GM12872 (cell line): Measurements from ENCODE around the gene LMTK3.

ENCODE experiments used
- TF ChIP-seq, protein P1 (sequence below): IDR thresholded peaks from 3 replicates; pipeline ENCODE4 v1.5.1; 2011; ENCODE audit warnings: low read depth, mild to moderate bottlenecking, low read length, moderate library complexity; ENCODE audit not compliant: insufficient read depth

LMTK3 gene

GRCh38 chr19:48466561-48467325 lies 44.9 kb downstream of the LMTK3 start:
- TF ChIP-seq, protein P1, sequence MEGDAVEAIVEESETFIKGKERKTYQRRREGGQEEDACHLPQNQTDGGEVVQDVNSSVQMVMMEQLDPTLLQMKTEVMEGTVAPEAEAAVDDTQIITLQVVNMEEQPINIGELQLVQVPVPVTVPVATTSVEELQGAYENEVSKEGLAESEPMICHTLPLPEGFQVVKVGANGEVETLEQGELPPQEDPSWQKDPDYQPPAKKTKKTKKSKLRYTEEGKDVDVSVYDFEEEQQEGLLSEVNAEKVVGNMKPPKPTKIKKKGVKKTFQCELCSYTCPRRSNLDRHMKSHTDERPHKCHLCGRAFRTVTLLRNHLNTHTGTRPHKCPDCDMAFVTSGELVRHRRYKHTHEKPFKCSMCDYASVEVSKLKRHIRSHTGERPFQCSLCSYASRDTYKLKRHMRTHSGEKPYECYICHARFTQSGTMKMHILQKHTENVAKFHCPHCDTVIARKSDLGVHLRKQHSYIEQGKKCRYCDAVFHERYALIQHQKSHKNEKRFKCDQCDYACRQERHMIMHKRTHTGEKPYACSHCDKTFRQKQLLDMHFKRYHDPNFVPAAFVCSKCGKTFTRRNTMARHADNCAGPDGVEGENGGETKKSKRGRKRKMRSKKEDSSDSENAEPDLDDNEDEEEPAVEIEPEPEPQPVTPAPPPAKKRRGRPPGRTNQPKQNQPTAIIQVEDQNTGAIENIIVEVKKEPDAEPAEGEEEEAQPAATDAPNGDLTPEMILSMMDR = no peak

DNA sequence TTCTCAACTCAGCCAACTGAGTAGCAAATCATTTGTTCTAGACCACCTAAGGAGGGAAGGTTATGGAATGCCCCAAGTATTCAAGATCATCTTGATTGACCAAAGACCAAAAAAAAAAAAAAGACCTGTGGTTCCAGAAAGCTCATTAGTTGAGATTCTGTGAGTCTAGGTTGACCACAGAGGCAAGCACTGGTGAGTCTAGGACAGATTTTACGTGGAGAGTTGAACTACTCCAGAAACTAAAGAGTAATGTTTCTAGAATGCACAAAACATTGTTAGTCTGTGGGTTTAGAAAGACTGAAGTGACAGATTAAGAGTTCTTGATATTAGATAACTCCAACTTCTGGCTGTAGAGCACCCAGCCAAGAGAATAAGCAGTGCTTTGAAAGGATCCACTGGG lies 46.4 kb downstream of the LMTK3 start:
- TF ChIP-seq, protein P1 = no peak

DNA sequence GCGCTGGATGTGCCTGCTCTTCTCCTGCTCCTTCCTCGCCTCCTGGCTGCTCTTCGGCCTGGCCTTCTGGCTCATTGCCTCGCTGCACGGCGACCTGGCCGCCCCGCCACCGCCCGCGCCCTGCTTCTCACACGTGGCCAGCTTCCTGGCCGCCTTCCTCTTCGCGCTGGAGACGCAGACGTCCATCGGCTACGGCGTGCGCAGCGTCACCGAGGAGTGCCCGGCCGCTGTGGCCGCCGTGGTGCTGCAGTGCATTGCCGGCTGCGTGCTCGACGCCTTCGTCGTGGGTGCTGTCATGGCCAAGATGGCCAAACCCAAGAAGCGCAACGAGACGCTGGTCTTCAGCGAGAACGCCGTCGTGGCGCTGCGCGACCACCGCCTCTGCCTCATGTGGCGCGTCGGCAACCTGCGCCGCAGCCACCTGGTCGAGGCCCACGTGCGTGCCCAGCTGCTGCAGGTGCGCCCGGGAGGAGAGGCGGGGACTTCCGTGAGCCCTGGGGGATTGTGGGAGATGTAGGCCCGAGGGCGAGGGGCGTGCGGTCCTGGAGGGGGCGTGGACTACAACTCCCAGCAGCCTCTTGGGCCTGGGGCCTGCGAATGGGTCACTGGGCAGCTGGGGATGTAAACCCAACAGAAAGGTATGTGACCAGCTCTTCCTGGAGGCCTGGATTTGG lies 49.5 kb downstream of the LMTK3 start:
- TF ChIP-seq, protein P1 = no peak

GRCh38 chr19:48461651-48461981 lies 50.0 kb downstream of the LMTK3 start:
- TF ChIP-seq, protein P1 = no peak

DNA sequence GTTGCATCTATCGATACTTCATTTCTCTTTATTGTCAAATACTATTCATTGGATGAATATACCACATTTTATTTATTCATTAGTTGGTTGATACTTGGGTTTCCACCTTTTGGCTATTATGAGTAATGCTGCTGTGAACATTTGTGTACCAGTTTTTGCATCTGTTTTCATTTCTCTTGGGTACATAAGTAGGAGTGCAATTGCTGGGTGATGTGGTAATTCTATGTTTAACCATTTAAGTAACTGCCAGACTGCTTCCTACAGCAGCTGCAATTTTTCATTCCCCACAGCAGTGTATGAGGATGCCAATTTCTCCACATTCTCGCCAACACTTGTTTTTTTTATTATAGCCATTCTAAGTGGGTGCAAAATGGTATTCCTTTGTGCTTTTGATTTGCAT lies 53.6 kb downstream of the LMTK3 start:
- TF ChIP-seq, protein P1 = no peak

DNA sequence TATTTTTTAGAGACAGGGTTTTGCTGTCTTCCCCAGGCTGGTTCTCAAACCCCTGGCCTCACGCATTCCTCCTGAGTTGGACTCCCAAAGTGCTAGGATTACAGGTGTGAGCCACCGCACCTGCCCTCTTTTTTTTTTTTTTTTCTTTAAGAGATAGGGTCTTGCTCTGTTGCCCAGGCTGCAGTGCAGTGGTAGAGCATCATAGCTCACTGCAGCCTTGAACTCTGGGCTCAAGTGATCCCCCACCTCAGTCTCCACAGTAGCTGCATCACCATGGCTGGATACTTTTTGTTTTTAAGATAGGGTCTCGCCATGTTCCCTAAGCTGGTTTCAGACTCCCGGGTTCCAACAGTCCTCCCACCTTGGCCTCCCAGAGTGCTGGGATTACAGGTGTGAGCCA lies 54.8 kb downstream of the LMTK3 start:
- TF ChIP-seq, protein P1 = no peak

- TF ChIP-seq, protein P1 = no peak
Measured at GRCh38 chr19:48455908-48456562, 55.6 kb downstream of the LMTK3 start.
